HG02623 (cell line): ENCODE results near the gene MPP1.

Source experiments
- ATAC-seq: cut with Tn5 transposase; IDR thresholded peaks from one replicate; pipeline ENCODE4 v1.9.1; 2021; ENCODE audit warnings: moderate library complexity; ENCODE audit not compliant: unreplicated experiment

Gene MPP1

DNA sequence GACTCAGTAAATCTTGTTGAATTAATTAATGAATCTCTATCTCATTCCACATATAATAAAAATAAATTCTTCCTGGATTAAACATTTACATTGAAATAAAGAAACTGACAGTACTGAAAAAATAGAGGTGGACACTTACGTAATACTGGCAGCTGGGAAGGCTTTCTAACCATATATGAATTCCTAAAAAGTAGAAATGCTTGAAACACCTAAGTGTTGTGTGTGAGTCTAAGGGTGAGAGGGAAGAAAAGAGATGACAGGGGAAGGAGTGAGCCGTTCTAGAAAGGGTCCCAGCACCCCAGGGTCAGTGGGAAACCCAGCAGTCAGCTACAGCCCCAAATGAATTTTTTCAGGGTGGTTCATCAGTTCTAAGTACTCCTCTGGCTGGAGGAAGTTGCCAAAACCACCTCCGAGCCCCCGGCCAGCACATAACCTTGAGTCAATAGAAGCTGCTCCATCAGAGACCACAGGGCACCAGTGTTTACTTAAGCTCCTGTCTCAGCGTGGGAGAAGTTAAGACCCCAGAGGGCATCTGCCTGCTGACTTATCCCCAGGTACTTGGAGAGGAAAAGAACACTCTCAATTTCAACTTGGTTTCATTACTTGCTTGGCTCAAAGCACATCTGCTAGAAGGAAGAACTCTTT, 72.7 kb downstream of the MPP1 start:
- no peak for ATAC-seq

DNA sequence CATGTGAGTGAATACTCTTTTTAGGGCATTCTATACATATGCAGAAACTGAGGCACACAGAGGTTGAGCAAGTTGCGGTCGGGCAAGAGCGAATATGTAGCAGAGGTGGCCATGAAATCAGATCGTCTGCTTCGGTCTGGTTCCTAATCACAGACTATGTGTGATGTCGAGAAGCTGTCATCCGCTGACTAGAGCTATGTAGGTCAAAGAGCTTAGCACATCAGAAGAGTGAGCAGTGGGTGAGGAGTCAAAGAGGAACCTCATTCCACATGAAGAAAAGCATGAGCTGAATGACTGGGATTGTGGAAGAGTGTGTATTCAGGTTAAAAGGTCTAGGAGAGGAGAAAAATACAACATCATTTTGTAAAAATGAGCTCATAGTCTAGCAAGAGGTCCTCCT, 73.4 kb downstream of the MPP1 start:
- no peak for ATAC-seq

DNA sequence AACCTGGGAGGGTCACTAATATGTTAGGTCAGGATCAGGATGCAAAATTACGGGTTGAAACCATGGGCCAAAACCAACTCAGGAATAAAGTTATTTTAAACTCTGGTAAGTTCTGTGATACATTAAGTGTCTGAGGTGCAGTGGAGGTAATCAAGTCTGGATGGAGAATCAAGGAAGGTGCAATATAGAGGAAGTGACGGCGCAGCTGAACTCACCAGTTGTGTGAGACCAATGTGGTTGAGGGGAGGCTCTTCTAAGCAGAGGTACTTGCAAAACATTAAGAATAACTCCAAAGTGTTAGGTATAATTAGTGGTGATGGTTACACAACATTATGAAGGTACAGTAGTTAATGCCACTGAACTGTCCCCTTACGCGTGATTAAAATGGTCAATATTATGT, 74.1 kb downstream of the MPP1 start:
- no peak for ATAC-seq

DNA sequence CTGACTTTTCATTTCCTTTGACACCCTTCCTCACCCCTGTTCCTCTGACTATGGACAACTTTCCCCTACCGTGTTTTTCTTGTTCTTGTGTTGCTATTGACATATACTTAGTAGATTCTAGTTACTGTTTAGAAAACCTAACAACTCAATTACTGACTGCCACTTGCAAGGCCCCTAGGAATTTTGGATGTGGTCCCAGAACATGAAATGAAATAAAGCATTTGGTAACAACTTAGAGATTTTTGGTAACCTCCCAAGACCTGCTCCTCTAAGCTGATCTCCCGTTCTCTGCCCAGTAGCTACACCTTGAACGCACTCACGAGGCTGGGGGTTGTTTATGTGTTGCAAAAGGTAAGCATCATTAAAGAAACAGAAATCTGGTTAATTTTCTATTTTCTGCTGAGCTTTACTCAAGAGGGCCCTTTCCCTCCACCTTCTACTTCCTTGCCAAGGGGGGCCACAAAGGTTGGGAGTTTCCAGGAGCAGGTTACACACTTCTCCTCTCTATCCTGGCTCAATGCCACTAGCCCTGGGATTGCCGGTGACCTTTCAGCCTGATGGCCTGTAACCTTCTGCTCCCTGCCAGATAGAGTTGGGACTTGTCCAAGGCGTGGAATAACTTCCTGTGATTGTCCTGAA, 74.9 kb downstream of the MPP1 start:
- no peak for ATAC-seq

DNA sequence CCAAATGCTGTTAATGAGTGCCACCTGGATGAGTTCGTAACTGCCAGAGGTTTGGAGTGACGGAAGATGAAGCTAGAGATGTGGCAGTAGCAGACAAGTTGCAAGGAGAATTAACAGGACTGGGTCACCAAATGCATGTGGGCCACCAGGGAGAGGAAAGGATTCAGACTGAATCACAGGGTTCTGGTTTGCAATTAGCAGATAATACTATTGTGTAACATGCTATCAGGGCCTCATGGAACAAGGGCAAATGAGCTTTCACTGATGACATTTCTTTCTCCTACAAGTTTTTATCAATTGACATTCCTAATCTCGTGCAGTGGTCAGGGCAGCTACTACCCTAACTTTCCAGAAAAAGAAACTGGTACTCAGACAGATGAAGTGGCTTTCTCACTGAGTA, 75.8 kb downstream of the MPP1 start:
- ATAC-seq = no peak
